Measurements from ENCODE around the gene PTOV1. TPM values are rescaled to one million over a fixed set of nuclear protein-coding genes. Genes with fewer than 3 reads are reported as not detected.

The PTOV1 gene
- total RNA-seq, 1 experiment from 2014 or later = 331 TPM

GRCh38 chr19:49829200-49829599, 21.8 kb upstream of the PTOV1 start:
- no peak overlapping the region for H3K27ac ChIP-seq (ENCODE audit: low read depth, low read length, poor library complexity, severe bottlenecking)
- H3K36me3 ChIP-seq (ENCODE audit: insufficient read depth, low read length, poor library complexity, severe bottlenecking) = peaks cover 42% of the 10 kb centered on the region
- no TSS peak for BruUV-seq (replicated peaks)
- no peak for DNase-seq (ENCODE audit: low spot score)
- intact Hi-C loops (cut with micrococcal nuclease; ENCODE audit: unreplicated experiment) = no loop called here
- TF ChIP-seq EZH2 (IDR thresholded peaks at IDR 0.05; ENCODE audit: borderline replicate concordance, low read depth, low read length, poor library complexity, severe bottlenecking) (no peak), CTCF (conservative IDR thresholded peaks at IDR 0.05; ENCODE audit: low read depth, low read length) (no peak)
- no peaks in the 10 kb centered on the region for H3K4me1 ChIP-seq (ENCODE audit: insufficient read depth, low read length, poor library complexity, severe bottlenecking)
- ChIA-PET POLR2A (ENCODE audit: low non-redundant PET) (no interaction called here), CTCF (no interaction called here)
- no peak overlapping the region for H3K4me3 ChIP-seq (ENCODE audit: low read depth, low read length, poor library complexity, severe bottlenecking)
- H3K9me3 ChIP-seq (ENCODE audit: low read depth, low read length, poor library complexity, severe bottlenecking) = no peaks in the 10 kb centered on the region
- H3K27me3 ChIP-seq (replicated peaks; ENCODE audit: insufficient read depth, low read depth, low read length, poor library complexity) = no peaks in the 10 kb centered on the region

DNA sequence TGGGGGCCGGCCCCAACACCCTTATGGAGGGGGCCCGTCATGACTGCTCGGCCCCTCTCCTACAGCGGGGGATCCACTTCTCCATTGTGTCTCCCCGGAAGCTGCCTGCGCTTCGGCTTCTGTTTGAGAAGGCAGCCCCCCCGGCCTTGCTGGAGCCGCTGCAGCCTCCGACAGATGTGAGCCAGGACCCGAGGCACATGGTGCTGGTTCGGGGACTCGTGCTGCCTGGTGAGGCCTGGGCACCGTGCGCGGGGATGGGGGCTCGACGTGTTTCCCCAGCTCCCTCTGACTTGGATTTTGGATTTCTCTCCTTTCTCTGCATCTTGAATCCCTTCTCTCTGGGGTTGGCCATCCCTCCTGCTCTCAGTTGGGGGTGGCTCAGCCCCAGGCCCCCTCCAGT, 21.2 kb upstream of the PTOV1 start:
- H3K4me3 ChIP-seq (ENCODE audit: low read depth, low read length, poor library complexity, severe bottlenecking) = no peak overlapping the region
- H3K9me3 ChIP-seq (ENCODE audit: low read depth, low read length, poor library complexity, severe bottlenecking) = no peaks in the 10 kb centered on the region
- intact Hi-C loops (cut with micrococcal nuclease; ENCODE audit: unreplicated experiment) = no loop called here
- H3K27me3 ChIP-seq (replicated peaks; ENCODE audit: insufficient read depth, low read depth, low read length, poor library complexity) = no peaks in the 10 kb centered on the region
- no peak for DNase-seq (ENCODE audit: low spot score)
- H3K27ac ChIP-seq (ENCODE audit: low read depth, low read length, poor library complexity, severe bottlenecking) = no peak overlapping the region
- CTCF ChIA-PET = no interaction called here
- H3K36me3 ChIP-seq (ENCODE audit: insufficient read depth, low read length, poor library complexity, severe bottlenecking) = peaks cover 44% of the 10 kb centered on the region
- no peaks in the 10 kb centered on the region for H3K4me1 ChIP-seq (ENCODE audit: insufficient read depth, low read length, poor library complexity, severe bottlenecking)
- POLR2A ChIA-PET (ENCODE audit: low non-redundant PET) = no interaction called here
- BruUV-seq (replicated peaks) = no TSS peak
- TF ChIP-seq CTCF (conservative IDR thresholded peaks at IDR 0.05; ENCODE audit: low read depth, low read length) (no peak), EZH2 (IDR thresholded peaks at IDR 0.05; ENCODE audit: borderline replicate concordance, low read depth, low read length, poor library complexity, severe bottlenecking) (no peak)

- H3K4me3 ChIP-seq (ENCODE audit: low read depth, low read length, poor library complexity, severe bottlenecking) = no peak overlapping the region
- no TSS peak for BruUV-seq (replicated peaks)
- no peak for TF ChIP-seq EZH2 (IDR thresholded peaks at IDR 0.05; ENCODE audit: borderline replicate concordance, low read depth, low read length, poor library complexity, severe bottlenecking)
- TF ChIP-seq CTCF (conservative IDR thresholded peaks at IDR 0.05; ENCODE audit: low read depth, low read length) = no peak
- intact Hi-C loops (cut with micrococcal nuclease; ENCODE audit: unreplicated experiment) = no loop called here
- peaks cover 52% of the 10 kb centered on the region for H3K36me3 ChIP-seq (ENCODE audit: insufficient read depth, low read length, poor library complexity, severe bottlenecking)
- no peak overlapping the region for H3K27ac ChIP-seq (ENCODE audit: low read depth, low read length, poor library complexity, severe bottlenecking)
- ChIA-PET POLR2A (ENCODE audit: low non-redundant PET) (no interaction called here), CTCF (no interaction called here)
- H3K27me3 ChIP-seq (replicated peaks; ENCODE audit: insufficient read depth, low read depth, low read length, poor library complexity) = no peaks in the 10 kb centered on the region
- DNase-seq (ENCODE audit: low spot score) = no peak
- no peaks in the 10 kb centered on the region for H3K9me3 ChIP-seq (ENCODE audit: low read depth, low read length, poor library complexity, severe bottlenecking)
- H3K4me1 ChIP-seq (ENCODE audit: insufficient read depth, low read length, poor library complexity, severe bottlenecking) = no peaks in the 10 kb centered on the region
These were observed 20.2 kb upstream of the PTOV1 start for GRCh38 chr19:49830766-49831165.
